GM12878 (cell line): ENCODE results near the gene CCDC78. TPM values are rescaled to one million over a fixed set of nuclear protein-coding genes. Genes with fewer than 3 reads are reported as not detected.

ENCODE experiments used
- ATAC-seq: fragments of 200-7000 bp; cut with Tn5 transposase; 3 replicates; pipeline ENCODE4 v1.9.1; 2020; ENCODE audit warnings: mild to moderate bottlenecking, moderate library complexity
- BruUV-seq: library from RNA; stranded (reverse); fragments of 400-500 nt; replicated peaks from 2 replicates; lab custom pipeline; 2021; lab: Mats Ljungman, UMichigan
- CTCF ChIA-PET: fragments of 300-600 bp; sonication (Branson Sonifier 250); formaldehyde crosslinking; extraction: SDS; loops from one replicate; lab custom pipeline; 2021; ENCODE audit warnings: inconsistent platforms; lab: Yijun Ruan, JAX
- POLR2A ChIA-PET: fragments of 350-600 bp; formaldehyde crosslinking; extraction: SDS; loops from one replicate; lab custom pipeline; 2021; ENCODE audit warnings: inconsistent platforms; lab: Charles Lee
- RAD21 ChIA-PET: fragments of 300-600 bp; sonication (Branson Sonifier 250); formaldehyde crosslinking; loops from one replicate; lab custom pipeline; 2023; ENCODE audit warnings: antibody characterized with exemption; ENCODE audit not compliant: unreplicated experiment; lab: Charles Lee
- SMC1A ChIA-PET: fragments of 300-600 bp; sonication (Branson Sonifier 250); formaldehyde crosslinking; loops from one replicate; lab custom pipeline; 2023; ENCODE audit not compliant: unreplicated experiment, uncharacterized antibody; lab: Charles Lee
- DNase-seq: peaks from one replicate; pipeline ENCODE4 v3.0.0-alpha.2; 2011; ENCODE audit warnings: low read depth, low spot score
- FAIRE-seq: peaks from 3 replicates; lab custom pipeline; 2011; peaks lifted over from hg19 to GRCh38; lab: Jason Lieb, UNC
- H2AFZ ChIP-seq: 2 replicates; pipeline ENCODE4 v1.6.0; 2011; ENCODE audit warnings: low read depth, low read length, control low read depth; ENCODE audit not compliant: control insufficient read depth
- H3K27ac ChIP-seq: 2 replicates; pipeline ENCODE4 v1.5.1; 2011; ENCODE audit warnings: control low read depth; ENCODE audit not compliant: control insufficient read depth, insufficient read depth
- H3K27me3 ChIP-seq, 2 experiments: replicated peaks in 1 of 2; 2 replicates each; pipeline versions ENCODE4 v1.6.0 to v1.6.1; 2011; ENCODE audit warnings: low read length in 1 of 2; ENCODE audit not compliant: control insufficient read depth in 2 of 2, insufficient read depth in 2 of 2
- H3K36me3 ChIP-seq, 2 experiments: 2 replicates each; pipeline ENCODE4 v1.5.1; 2011; ENCODE audit warnings: low read length in 1 of 2; ENCODE audit not compliant: control insufficient read depth in 2 of 2, insufficient read depth in 2 of 2
- H3K4me1 ChIP-seq: 2 replicates; pipeline ENCODE4 v1.6.1; 2011; ENCODE audit warnings: mild to moderate bottlenecking, low read length, moderate library complexity, mixed read lengths; ENCODE audit not compliant: control insufficient read depth, insufficient read depth
- H3K4me2 ChIP-seq: 2 replicates; pipeline ENCODE4 v1.6.0; 2011; ENCODE audit warnings: control low read depth; ENCODE audit not compliant: control insufficient read depth, insufficient read depth
- H3K4me3 ChIP-seq: fragments of 200-600 bp; sonication (generic); 2 replicates; pipeline ENCODE4 v1.5.1; 2016
- H3K79me2 ChIP-seq: 2 replicates; pipeline ENCODE4 v1.6.0; 2011; ENCODE audit warnings: low read length; ENCODE audit not compliant: control insufficient read depth, insufficient read depth
- H3K9ac ChIP-seq: 2 replicates; pipeline ENCODE4 v1.8.0; 2011; ENCODE audit warnings: low read length, control low read depth, mixed read lengths; ENCODE audit not compliant: control insufficient read depth, insufficient read depth
- H3K9me3 ChIP-seq: replicated peaks from 3 replicates; pipeline ENCODE4 v1.5.1; 2011; ENCODE audit warnings: mild to moderate bottlenecking, low read length; ENCODE audit not compliant: control insufficient read depth, insufficient read depth
- H4K20me1 ChIP-seq: 2 replicates; pipeline ENCODE4 v1.6.0; 2011; ENCODE audit not compliant: control insufficient read depth, insufficient read depth
- BACH1 ChIP-seq: fragments of 450-650 bp; IDR thresholded peaks from 2 replicates; pipeline ENCODE4 v1.6.1; 2017; ENCODE audit warnings: mild to moderate bottlenecking, borderline replicate concordance
- EGR1 ChIP-seq, 2 experiments: IDR thresholded peaks; 1 replicate in 1 of 2; 2 replicates in 1 of 2; pipeline ENCODE4 v1.6.1; 2011 to 2012; ENCODE audit warnings: low read depth in 2 of 2, low read length in 2 of 2, borderline replicate concordance in 1 of 2, mild to moderate bottlenecking in 1 of 2, moderate library complexity in 1 of 2
- KLF5 ChIP-seq: fragments of 450-650 bp; IDR thresholded peaks from 2 replicates; pipeline ENCODE4 v1.6.1; 2014; ENCODE audit warnings: mild to moderate bottlenecking; ENCODE audit not compliant: partially characterized antibody
- MEF2B ChIP-seq: fragments of 450-650 bp; IDR thresholded peaks from 2 replicates; pipeline ENCODE4 v1.6.1; 2018; ENCODE audit warnings: mild to moderate bottlenecking, moderate library complexity; ENCODE audit not compliant: partially characterized antibody, poor library complexity, severe bottlenecking
- POLR2AphosphoS2 ChIP-seq: IDR thresholded peaks from 2 replicates; pipeline ENCODE4 v1.6.1; 2011; ENCODE audit warnings: low read depth, mild to moderate bottlenecking, low read length, improper control_type of control experiment, moderate library complexity
- SKIL ChIP-seq: fragments of 450-650 bp; IDR thresholded peaks from 2 replicates; pipeline ENCODE4 v1.6.1; 2017; ENCODE audit warnings: mild to moderate bottlenecking, low read depth, inconsistent platforms; ENCODE audit not compliant: poor library complexity, severe bottlenecking
- WGBS: methylation state at CpG from one replicate; pipeline ENCODE4 v1.1.6; 2016; ENCODE audit warnings: low lambda C conversion rate; ENCODE audit not compliant: insufficient replicate concordance, insufficient coverage; ENCODE audit errors: missing lambda C conversion rate; 5-methylcytosine and 5-hydroxymethylcytosine counted together
- in situ Hi-C: fragments of 300-500 bp; cut with MboI; formaldehyde crosslinking; loops from 9 replicates; pipeline ENCODE4 v1.14.3; 2018; ENCODE audit warnings: mixed read lengths
- intact Hi-C: fragments of 100-400 bp; cut with micrococcal nuclease; formaldehyde crosslinking; loops from one replicate; pipeline ENCODE4 v1.14.2; 2022; ENCODE audit not compliant: unreplicated experiment
- polyA plus RNA-seq, 11 experiments: library from polyadenylated mRNA; depleted of rRNA in 4 of 11; unstranded in 6 of 11; stranded (reverse) in 5 of 11; fragments of >200 nt; fragmentation: Nextera tagmentation in 4 of 11; fragmentation: Illumina TruSeq in 1 of 11; extraction: Ambion mirVana in 4 of 11; extraction: Trizol in 1 of 11; gene quantifications; 1 replicate in 1 of 11; 2 replicates in 10 of 11; pipeline versions ENCODE4 v1.2.1 to v1.2.3, GENCODE V29; 2011 to 2016; ENCODE audit warnings: inconsistent platforms in 2 of 11, missing spikeins in 2 of 11, low read depth in 1 of 11
- total RNA-seq, 4 experiments: library from RNA; depleted of rRNA in 3 of 4; stranded (reverse); fragments of >200 nt in 3 of 4; fragmentation: Illumina TruSeq in 1 of 4; extraction: Trizol in 1 of 4; gene quantifications; 2 replicates each; pipeline versions ENCODE4 v1.2.1 to v1.2.3, GENCODE V29; 2013 to 2021

Gene CCDC78
- total and polyA plus RNA-seq, 10 of the 15 experiments (the other 5 are each of a cell fraction or from before 2014, with no cell fraction given) = 0.10 to 26.2 (median 5.4) TPM

GRCh38 chr16:683396-684070, 42.7 kb downstream of the CCDC78 start:
- TF ChIP-seq EGR1 (IDR thresholded peaks at IDR 0.05; ENCODE audit: borderline replicate concordance in 1 of 2, low read depth in 2 of 2, low read length in 2 of 2) (0 out of 3 replicates have a peak, but pooled peaks of 1 of the 2 experiments have one; percentile 35), SKIL (no peak), KLF5 (no peak), BACH1 (peak; percentile 87; the same call in 1 of the 2 replicates), MEF2B (no peak), POLR2AphosphoS2 (peak; percentile 85; the same call in 1 of the 2 replicates)
- ChIA-PET SMC1A (no interaction called here), RAD21 (no interaction called here), POLR2A (interaction anchor here (1.0 kb wide), 1 partner anchor 12 kb away, joined by 3 read pairs; no protein-coding TSS in a partner anchor), CTCF (interaction anchor here (0.8 kb wide), 1 partner anchor 35 kb away, joined by 3 read pairs; no protein-coding TSS in a partner anchor)
- intact Hi-C loops = loop anchor here (2.0 to 5.0 kb wide), 3 partner anchors 37 to 157 kb away; partner anchors contain the start of genes ANTKMT, CAPN15 and METTL26
- Histone ChIP-seq H3K4me2 (peak overlapping the region; percentile 90), H3K27me3 (no peaks in the 10 kb centered on the region), H3K9me3 (no peaks in the 10 kb centered on the region), H2AFZ (0 out of 2 replicates have a peak overlapping the region, but pooled peaks have one; percentile 11), H3K36me3 (peaks cover 6 to 14% of the 10 kb centered on the region in 2 experiments; a peak in 2 of 4 replicates), H4K20me1 (peaks cover 6% of the 10 kb centered on the region; the same call in 1 of the 2 replicates), H3K4me3 (peak overlapping the region; percentile 67), H3K9ac (peak overlapping the region; percentile 61), H3K4me1 (peaks cover 15% of the 10 kb centered on the region), H3K79me2 (peaks cover 24% of the 10 kb centered on the region), H3K27ac (peak overlapping the region; percentile 44; the same call in 1 of the 2 replicates)
- ATAC-seq (no peak), FAIRE-seq (no peak), DNase-seq (no peak)
- WGBS = 24% methylated on average over 41 of the region's 57 CpGs
- in situ Hi-C loops = no loop called here
- BruUV-seq = no TSS peak
